HepG2 (cell line): ENCODE results near the gene TIMP3. TPM values are rescaled to one million over a fixed set of nuclear protein-coding genes. Genes with fewer than 3 reads are reported as not detected.

Experiments used
- ATAC-seq: fragments of 200-7000 bp; cut with Tn5 transposase; 3 replicates; pipeline ENCODE4 v1.9.1; 2020; ENCODE audit warnings: mild to moderate bottlenecking, moderate library complexity
- BruUV-seq: library from RNA; stranded (reverse); fragments of 400-500 nt; replicated peaks from 2 replicates; lab custom pipeline; 2021; lab: Mats Ljungman, UMichigan
- CTCF ChIA-PET: fragments of 300-600 bp; formaldehyde crosslinking; extraction: SDS; loops from one replicate; lab custom pipeline; 2021; ENCODE audit warnings: low total read pairs, inconsistent platforms, low intra/inter-chr PET ratio; lab: Yijun Ruan, JAX
- POLR2A ChIA-PET: fragments of 350-600 bp; sonication (Branson Sonifier 250); formaldehyde crosslinking; loops from one replicate; lab custom pipeline; 2020; ENCODE audit warnings: antibody characterized with exemption, inconsistent platforms; lab: Yijun Ruan, JAX
- DNase-seq: peaks from one replicate; pipeline ENCODE4 v3.0.0-alpha.2; 2015; ENCODE audit warnings: low spot score
- FAIRE-seq: peaks from 3 replicates; lab custom pipeline; 2011; peaks lifted over from hg19 to GRCh38; lab: Jason Lieb, UNC
- H2AFZ ChIP-seq: one replicate; pipeline ENCODE4 v1.6.1; 2011; ENCODE audit warnings: low read length, inconsistent platforms
- H3K27ac ChIP-seq: fragments of 300-600 bp; 3 replicates; pipeline ENCODE4 v1.8.0; 2011; ENCODE audit warnings: mixed run types, mild to moderate bottlenecking, mixed read lengths, low read length, inconsistent platforms; ENCODE audit not compliant: insufficient read depth; ENCODE audit errors: extremely low read length
- H3K27me3 ChIP-seq, 2 experiments: fragments of 200-600 bp in 1 of 2; 2 replicates in 1 of 2; 3 replicates in 1 of 2; pipeline versions ENCODE4 v1.6.0 to v1.8.0; 2011; ENCODE audit warnings: low read length in 2 of 2, mild to moderate bottlenecking in 2 of 2, moderate library complexity in 2 of 2, inconsistent platforms in 1 of 2; ENCODE audit not compliant: insufficient read depth in 2 of 2, control insufficient read depth in 1 of 2
- H3K36me3 ChIP-seq, 2 experiments: fragments of 200-600 bp in 1 of 2; replicated peaks in 1 of 2; 2 replicates in 1 of 2; 3 replicates in 1 of 2; pipeline versions ENCODE4 v1.5.1 to v1.8.0; 2011; ENCODE audit warnings: low read length in 2 of 2, inconsistent platforms in 1 of 2; ENCODE audit not compliant: insufficient read depth in 2 of 2, control insufficient read depth in 1 of 2
- H3K4me1 ChIP-seq: 2 replicates; pipeline ENCODE4 v1.5.1; 2012; ENCODE audit warnings: low read length, inconsistent platforms; ENCODE audit not compliant: insufficient read depth
- H3K4me2 ChIP-seq: 2 replicates; pipeline ENCODE4 v1.6.0; 2011; ENCODE audit warnings: low read depth, low read length, inconsistent platforms
- H3K4me3 ChIP-seq, 3 experiments: fragments of 200-600 bp in 1 of 3; sonication (generic), shearing (Covaris generic) in 1 of 3; replicated peaks in 1 of 3; 2 replicates each; pipeline ENCODE4 v1.5.1; 2011 to 2016; ENCODE audit warnings: low read length in 3 of 3, inconsistent platforms in 2 of 3, low read depth in 2 of 3, mild to moderate bottlenecking in 2 of 3, control low read depth in 1 of 3, mixed read lengths in 1 of 3; ENCODE audit not compliant: insufficient read depth in 1 of 3
- H3K79me2 ChIP-seq: one replicate; pipeline ENCODE4 v1.6.1; 2011; ENCODE audit warnings: low read length, inconsistent platforms; ENCODE audit not compliant: insufficient read depth
- H3K9ac ChIP-seq: 2 replicates; pipeline ENCODE4 v1.6.0; 2011; ENCODE audit warnings: mild to moderate bottlenecking, low read depth, low read length, inconsistent platforms; ENCODE audit not compliant: insufficient read depth
- H3K9me3 ChIP-seq: 2 replicates; pipeline ENCODE4 v1.5.1; 2012; ENCODE audit warnings: mild to moderate bottlenecking, low read length
- H4K20me1 ChIP-seq: 2 replicates; pipeline ENCODE4 v1.6.0; 2011; ENCODE audit warnings: inconsistent platforms, mild to moderate bottlenecking, low read length, moderate library complexity; ENCODE audit not compliant: insufficient read depth
- JUND ChIP-seq: sonication (generic); formaldehyde crosslinking; IDR thresholded peaks from 2 replicates; pipeline ENCODE4 v1.8.0; 2022; ENCODE audit warnings: mild to moderate bottlenecking, missing genetic modification reagents
- KLF13 ChIP-seq: sonication (generic); formaldehyde crosslinking; IDR thresholded peaks from 2 replicates; pipeline ENCODE4 v1.4.0; 2020; ENCODE audit warnings: mild to moderate bottlenecking, missing genetic modification reagents
- RXRA ChIP-seq: sonication (generic); formaldehyde crosslinking; IDR thresholded peaks from 2 replicates; pipeline ENCODE4 v1.5.1; 2020; ENCODE audit warnings: missing genetic modification reagents
- SMAD3 ChIP-seq: sonication (generic); formaldehyde crosslinking; IDR thresholded peaks from 2 replicates; pipeline ENCODE4 v1.4.0; 2020; ENCODE audit warnings: missing genetic modification reagents
- SP4 ChIP-seq: sonication (generic); formaldehyde crosslinking; IDR thresholded peaks from 2 replicates; pipeline ENCODE4 v1.8.1; 2023; ENCODE audit warnings: mild to moderate bottlenecking, missing genetic modification reagents
- ZBTB21 ChIP-seq: sonication (generic); formaldehyde crosslinking; IDR thresholded peaks from 2 replicates; pipeline ENCODE4 v1.4.0; 2020; ENCODE audit warnings: missing genetic modification reagents
- ZGPAT ChIP-seq: IDR thresholded peaks from 2 replicates; pipeline ENCODE4 v1.6.1; 2016; ENCODE audit warnings: mild to moderate bottlenecking
- ZNF3 ChIP-seq: IDR thresholded peaks from 2 replicates; pipeline ENCODE4 v1.7.0; 2017; ENCODE audit warnings: inconsistent platforms
- ZNF564 ChIP-seq: sonication (generic); formaldehyde crosslinking; IDR thresholded peaks from 2 replicates; pipeline ENCODE4 v1.8.1; 2023; ENCODE audit warnings: mild to moderate bottlenecking, missing genetic modification reagents
- whole genome bisulfite sequencing: methylation state at CpG from one replicate; pipeline ENCODE4 v1.1.6; 2017; ENCODE audit warnings: low lambda C conversion rate; 5-methylcytosine and 5-hydroxymethylcytosine counted together
- in situ Hi-C: cut with HindIII; loops from 2 replicates; pipeline ENCODE4 v1.10.0; 2017; ENCODE audit warnings: low pct_unique_long_range_greater_than_20kb; ENCODE audit not compliant: extremely low pct_ligation_motif_present
- intact Hi-C: fragments of 100-400 bp; cut with micrococcal nuclease; formaldehyde crosslinking; loops from one replicate; pipeline ENCODE4 v1.10.0; 2022; ENCODE audit not compliant: unreplicated experiment
- polyA plus RNA-seq, 8 experiments: library from polyadenylated mRNA; depleted of rRNA in 3 of 8; stranded (reverse) in 7 of 8; unstranded in 1 of 8; fragments of >200 nt; fragmentation: Illumina TruSeq in 4 of 8; extraction: Trizol in 4 of 8; gene quantifications; 2 replicates each; pipeline versions ENCODE4 v1.2.1 to v1.2.3, GENCODE V29; 2011 to 2016; ENCODE audit warnings: low read depth in 4 of 8, missing spikeins in 1 of 8, mixed read lengths in 1 of 8; ENCODE audit not compliant: insufficient read depth in 1 of 8
- total RNA-seq, 5 experiments: library from RNA; depleted of rRNA; stranded (reverse); fragments of >200 nt; fragmentation: Illumina TruSeq; extraction: Trizol; gene quantifications; 2 replicates each; pipeline ENCODE4 v1.2.3, GENCODE V29; 2016; ENCODE audit warnings: low read depth in 1 of 5
- TF ChIP-seq, protein P1 (sequence below): sonication (generic); formaldehyde crosslinking; IDR thresholded peaks from 2 replicates; pipeline ENCODE4 v1.4.0; 2020; ENCODE audit warnings: mild to moderate bottlenecking, missing genetic modification reagents

The TIMP3 gene
- total and polyA plus RNA-seq, 2 of the 13 experiments (the other 11 are each of a cell fraction or from before 2014, with no cell fraction given), result 57.3 to 86.6 TPM

GRCh38 chr22:32882774-32883530 lies 81.4 kb downstream of the TIMP3 start:
- ChIA-PET CTCF (no interaction called here), POLR2A (no interaction called here)
- no peak for FAIRE-seq
- DNase-seq, result no peak
- no TSS peak for BruUV-seq
- in situ Hi-C loops (no loop called here), intact Hi-C loops (no loop called here)
- H3K9ac ChIP-seq, result no peak overlapping the region
- TF ChIP-seq KLF13 (no peak), JUND (no peak), ZGPAT (CRISPR knock-in tag) (no peak), SMAD3 (no peak), ZBTB21 (CRISPR knock-in tag) (no peak), ZNF564 (CRISPR knock-in tag) (no peak), SP4 (no peak), ZNF3 (CRISPR knock-in tag) (no peak), RXRA (no peak)
- TF ChIP-seq, protein P1, sequence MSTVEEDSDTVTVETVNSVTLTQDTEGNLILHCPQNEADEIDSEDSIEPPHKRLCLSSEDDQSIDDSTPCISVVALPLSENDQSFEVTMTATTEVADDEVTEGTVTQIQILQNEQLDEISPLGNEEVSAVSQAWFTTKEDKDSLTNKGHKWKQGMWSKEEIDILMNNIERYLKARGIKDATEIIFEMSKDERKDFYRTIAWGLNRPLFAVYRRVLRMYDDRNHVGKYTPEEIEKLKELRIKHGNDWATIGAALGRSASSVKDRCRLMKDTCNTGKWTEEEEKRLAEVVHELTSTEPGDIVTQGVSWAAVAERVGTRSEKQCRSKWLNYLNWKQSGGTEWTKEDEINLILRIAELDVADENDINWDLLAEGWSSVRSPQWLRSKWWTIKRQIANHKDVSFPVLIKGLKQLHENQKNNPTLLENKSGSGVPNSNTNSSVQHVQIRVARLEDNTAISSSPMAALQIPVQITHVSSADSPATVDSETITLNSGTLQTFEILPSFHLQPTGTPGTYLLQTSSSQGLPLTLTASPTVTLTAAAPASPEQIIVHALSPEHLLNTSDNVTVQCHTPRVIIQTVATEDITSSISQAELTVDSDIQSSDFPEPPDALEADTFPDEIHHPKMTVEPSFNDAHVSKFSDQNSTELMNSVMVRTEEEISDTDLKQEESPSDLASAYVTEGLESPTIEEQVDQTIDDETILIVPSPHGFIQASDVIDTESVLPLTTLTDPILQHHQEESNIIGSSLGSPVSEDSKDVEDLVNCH (CRISPR knock-in tag), result no peak
- no peak overlapping the region for H3K4me2 ChIP-seq
- no peaks in the 10 kb centered on the region for H3K27me3 ChIP-seq
- no peaks in the 10 kb centered on the region for H3K4me1 ChIP-seq
- ATAC-seq, result no peak
- H3K9me3 ChIP-seq, result no peaks in the 10 kb centered on the region
- H3K79me2 ChIP-seq, result no peaks in the 10 kb centered on the region
- no peaks in the 10 kb centered on the region for H3K36me3 ChIP-seq
- no peak overlapping the region for H3K4me3 ChIP-seq
- WGBS, result 93% methylated on average over 6 of the region's 6 CpGs
- no peak overlapping the region for H2AFZ ChIP-seq
- H4K20me1 ChIP-seq, result no peaks in the 10 kb centered on the region
- H3K27ac ChIP-seq, result no peak overlapping the region
